ENCODE results near the gene KDF1.
"Not testable (repeated sequence)": the region's sequence is repeated elsewhere in the genome, so short reads cannot be mapped to it uniquely, and the experiment has no call there.

The KDF1 gene

DNA sequence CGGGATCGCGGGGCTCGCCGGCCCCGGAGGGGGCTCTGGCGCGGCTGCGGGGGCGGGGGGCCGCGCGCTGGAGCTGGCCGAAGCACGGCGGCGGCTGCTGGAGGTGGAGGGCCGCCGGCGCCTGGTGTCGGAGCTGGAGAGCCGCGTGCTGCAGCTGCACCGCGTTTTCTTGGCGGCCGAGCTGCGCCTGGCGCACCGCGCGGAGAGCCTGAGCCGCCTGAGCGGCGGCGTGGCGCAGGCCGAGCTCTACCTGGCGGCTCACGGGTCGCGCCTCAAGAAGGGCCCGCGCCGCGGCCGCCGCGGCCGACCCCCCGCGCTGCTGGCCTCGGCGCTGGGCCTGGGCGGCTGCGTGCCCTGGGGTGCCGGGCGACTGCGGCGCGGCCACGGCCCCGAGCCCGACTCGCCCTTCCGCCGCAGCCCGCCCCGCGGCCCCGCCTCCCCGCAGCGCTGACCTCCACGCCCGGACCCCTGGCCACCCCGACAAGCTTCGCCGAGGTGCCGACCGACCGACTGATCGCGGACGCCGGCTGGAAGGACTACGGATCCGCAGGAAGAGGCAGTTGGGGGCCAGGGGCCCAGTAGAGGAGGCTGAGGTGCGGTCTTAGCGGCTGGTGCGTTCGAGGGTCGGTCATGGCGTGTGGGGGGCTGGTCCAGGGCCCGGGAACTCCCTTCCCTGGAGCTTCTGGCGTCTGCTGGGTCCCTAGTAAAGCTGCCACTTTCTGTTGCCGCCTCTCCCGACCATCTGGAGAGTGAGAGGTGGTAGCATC, 33.9 kb upstream of the KDF1 start:
- no peak for DNase-seq

DNA sequence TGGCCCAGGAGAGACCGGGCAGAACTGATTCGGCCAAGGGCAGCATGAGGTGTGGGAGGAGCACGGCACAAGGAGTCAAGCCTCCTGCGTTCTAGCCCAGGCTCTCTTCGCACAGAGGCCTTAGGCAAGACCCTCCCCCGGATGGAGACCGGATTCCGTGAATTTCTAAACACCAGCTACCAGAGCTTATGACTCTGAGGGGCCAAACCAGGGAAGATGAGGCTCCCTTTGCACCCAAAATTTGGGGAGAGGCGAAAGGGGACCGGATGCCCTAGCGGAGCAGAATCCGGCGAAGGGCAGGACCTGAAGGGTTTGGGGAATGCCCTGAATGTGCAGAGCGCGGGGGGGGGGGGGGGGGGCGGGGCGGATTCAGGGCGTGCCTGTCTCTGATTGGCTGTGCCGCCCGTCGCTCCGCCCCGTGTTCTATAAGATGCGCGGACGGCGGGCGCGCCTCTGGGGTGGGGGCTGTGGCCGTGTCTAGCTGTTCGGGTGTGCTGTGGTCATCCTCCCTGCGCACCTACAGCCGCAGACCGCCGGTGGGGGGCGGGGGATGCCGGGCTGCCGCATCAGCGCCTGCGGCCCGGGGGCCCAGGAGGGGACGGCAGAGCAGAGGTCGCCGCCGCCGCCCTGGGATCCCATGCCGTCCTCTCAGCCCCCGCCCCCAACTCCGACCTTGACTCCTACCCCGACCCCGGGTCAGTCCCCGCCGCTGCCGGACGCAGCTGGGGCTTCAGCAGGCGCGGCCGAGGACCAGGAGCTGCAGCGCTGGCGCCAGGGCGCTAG, 33.2 kb upstream of the KDF1 start, which contains the start of gene TRNP1:
Gene TRNP1, plus strand, starts transcription at position 456 of the 783 bp plus-strand sequence. Its CDS starts 95 bp downstream, at position 551.
- peak; percentile 64 for DNase-seq

GRCh38 chr1:26991310-26992116, 31.2 kb upstream of the KDF1 start:
- no peak for DNase-seq

GRCh38 chr1:26989403-26990109, 29.3 kb upstream of the KDF1 start:
- not testable (repeated sequence) for DNase-seq

GRCh38 chr1:26986658-26987057, 26.4 kb upstream of the KDF1 start:
- no peak for DNase-seq

DNA sequence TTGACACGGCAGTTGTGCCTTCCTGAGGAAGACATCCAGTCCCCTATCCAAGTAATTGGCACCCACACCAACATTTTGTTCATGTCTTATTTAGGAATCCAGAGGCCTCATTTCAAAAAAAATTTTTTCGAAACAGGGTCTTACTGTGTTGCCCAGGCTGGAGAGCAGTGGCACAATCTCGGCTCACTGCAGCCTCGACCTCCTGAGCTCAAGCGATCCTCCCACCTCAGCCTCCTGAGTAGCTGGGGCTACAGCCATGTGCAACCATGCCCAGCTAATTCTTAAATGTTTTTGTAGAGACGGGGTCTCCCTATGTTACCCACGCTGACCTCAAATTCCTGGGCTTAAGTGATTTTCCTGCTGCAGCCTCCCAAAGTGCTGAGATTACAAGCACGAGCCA, 24.0 kb upstream of the KDF1 start:
- no peak for DNase-seq

GRCh38 chr1:26983863-26984262, 23.6 kb upstream of the KDF1 start:
- DNase-seq, result no peak

DNA sequence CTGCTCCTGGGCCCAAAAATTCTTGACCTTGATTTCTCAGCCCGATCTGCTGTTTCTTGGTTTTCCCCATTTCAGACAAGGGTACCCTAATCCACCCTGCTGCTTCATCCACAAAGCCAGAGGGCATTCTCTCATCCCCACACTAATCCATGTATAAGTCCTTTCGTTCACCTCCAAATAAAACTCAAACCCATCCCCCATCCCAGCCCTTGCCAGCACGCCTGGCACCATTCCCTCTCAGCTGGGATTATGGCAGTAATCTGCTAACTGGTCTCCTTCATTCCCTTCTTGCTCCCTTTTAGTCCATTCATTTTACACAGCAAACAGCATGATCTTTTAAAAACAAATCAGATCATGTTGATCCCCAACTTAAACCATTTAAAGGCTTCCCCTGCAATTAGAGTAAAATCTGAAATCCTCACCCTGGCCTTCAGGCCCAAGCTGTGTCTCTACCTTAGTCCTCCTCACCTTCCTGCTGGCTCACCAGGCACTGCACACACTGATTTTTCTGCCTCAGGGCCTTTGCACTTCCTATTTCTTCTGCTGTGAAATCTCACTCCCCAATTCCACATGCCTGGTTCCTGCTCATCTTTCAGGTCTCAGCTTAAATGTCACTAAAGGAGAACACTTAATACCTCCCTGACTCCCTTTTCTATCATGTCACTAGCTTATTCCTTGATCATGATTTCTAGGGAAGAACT, 21.0 kb upstream of the KDF1 start:
- DNase-seq, result no peak

- no peak for DNase-seq
Observed at GRCh38 chr1:26978901-26979300, 18.6 kb upstream of the KDF1 start.

DNA sequence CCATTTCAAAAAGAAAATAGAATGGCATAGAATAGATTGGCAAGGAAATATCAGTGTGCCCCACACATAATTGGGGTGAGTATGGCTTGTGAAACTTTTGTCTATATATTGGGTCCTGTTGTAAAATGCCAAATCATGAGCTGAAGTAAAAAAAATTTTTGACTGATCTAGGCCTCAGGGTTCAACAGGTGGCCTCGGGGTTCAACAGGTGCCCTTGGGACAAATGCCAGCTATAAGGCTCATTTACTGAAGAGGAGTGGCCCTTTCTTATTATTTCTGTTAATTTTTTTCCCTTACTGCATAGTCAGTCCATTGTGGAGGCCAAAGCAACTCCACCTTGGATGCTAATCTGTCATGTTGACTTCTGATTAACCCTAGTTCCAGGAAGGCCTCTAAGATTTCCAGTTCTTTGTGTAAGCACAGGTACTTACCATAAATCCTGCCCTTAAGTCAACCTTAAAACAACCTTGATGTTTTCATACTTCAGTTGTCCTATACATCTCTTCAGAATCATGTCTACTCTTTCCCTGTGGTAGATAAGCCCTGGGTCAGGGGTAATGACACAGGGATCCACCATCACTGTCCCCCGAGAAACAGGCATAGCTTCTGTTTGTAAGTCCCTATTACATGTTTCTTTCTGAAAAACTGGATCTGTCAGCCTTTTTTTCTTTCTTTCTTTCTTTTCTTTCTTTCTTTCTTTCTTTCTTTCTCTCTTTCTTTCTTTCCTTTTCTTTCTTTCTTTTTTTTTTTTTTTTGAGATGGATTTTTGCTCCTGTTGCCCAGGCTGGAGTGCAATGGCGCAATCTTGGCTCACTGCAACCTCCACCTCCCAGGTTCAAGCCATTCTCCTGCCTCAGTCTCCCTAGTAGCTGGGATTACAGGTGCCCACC, 16.6 kb upstream of the KDF1 start:
- DNase-seq, result no peak

- no peak for DNase-seq
Observed at GRCh38 chr1:26972821-26973220, 12.6 kb upstream of the KDF1 start.

DNA sequence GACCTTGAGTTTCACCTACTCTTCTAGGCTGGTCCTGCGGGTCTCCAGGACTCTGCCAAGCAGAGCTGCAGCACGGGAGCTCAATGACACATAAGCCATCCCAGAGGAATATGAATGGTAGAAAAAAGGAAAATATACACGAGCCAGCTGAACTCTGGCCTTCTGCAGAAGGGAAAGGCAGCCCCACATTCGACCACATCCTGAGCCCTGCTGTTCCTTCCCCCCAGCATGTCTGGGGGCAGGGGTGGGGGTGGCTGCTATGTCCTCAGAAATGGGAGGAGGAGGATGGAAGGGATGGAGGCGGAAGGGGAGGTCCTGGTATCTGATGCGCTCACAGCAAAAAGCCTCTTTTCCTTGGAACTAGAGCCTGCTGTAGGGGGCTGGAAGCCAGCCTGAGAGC, 12.1 kb upstream of the KDF1 start:
- DNase-seq, result no peak

- no peak for DNase-seq
Observed at GRCh38 chr1:26971590-26971989, 11.3 kb upstream of the KDF1 start.

GRCh38 chr1:26970810-26971209, 10.5 kb upstream of the KDF1 start:
- DNase-seq, result no peak

- DNase-seq, result no peak
Observed at GRCh38 chr1:26965628-26966027, 5.4 kb upstream of the KDF1 start.

- no peak for DNase-seq
Observed at GRCh38 chr1:26965213-26965612, 4.9 kb upstream of the KDF1 start.

DNA sequence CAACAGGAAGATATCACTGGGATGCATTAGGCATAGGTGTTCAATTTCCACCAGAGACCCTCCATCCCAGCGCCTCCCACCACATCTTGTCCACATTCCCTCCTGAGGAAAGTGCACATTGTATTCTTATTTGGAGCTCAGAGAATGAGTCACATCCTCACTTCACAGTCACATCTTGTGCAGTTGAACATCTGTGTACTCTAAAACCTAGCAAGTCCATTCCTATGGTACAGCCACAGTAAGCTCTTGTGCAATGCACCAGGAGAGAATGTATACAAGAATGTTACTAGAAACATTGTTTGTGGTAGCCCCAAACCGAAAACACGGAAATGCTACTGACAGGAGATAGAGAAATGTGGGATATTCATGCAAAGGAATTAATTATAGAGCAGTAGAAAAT, 1.6 kb upstream of the KDF1 start:
- no peak for DNase-seq

DNA sequence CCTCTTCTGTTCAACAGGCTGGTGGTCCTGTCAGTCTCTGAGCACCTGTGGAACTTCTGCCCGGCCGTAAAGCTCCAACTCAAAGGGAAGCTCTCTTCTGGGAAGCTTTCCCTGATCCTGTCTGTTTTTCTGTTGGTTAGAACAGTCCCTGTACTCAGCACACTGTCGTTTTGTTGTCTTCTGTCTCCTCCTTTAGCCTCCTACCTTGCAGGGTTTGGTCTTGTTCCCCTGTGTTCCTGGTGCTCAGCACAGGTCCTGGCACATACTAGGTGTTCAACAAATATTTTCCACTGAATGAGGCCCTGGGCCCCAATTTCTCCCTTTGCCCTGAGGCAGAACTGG, 328 bp upstream of the KDF1 start:
- no peak for DNase-seq

DNA sequence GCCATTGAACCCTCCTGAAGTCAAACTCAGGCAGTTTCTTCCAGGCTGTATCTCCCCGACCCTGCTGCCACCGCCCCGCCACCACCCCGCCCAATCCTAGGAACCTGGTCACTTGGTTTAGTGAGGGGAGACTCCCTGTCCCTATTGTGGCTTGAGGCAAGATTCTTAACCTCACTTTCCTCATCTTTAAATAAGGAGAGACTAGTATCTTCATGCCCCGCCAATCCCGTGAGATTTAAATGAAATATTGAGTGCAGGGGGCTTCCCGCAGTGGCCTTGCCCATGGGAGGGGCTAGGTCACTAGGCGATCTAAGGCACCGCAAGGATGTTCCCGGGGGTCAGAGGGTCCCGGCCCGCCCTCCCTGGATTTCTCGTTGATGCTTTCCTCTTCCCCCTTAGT, 998 bp downstream of the KDF1 start:
- no peak for DNase-seq

DNA sequence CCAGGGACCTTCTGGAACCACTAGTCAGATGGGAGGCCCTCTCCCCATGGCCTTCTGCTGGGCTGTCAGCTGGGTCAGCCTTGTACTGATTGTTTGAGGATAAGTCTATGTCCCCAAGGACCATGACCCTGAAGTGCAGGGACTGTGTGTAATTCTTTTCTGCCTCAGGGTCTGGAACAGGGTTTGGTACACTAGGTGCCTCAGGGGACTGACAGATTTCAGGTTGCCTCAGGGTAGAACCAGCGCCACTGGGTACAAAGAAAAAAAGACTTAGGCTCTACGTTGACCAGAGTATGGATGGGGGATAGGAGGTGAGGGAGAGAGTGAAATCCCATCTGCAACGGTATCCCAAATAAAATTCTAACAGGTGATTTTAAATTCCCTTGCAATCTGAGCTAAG, 3.0 kb downstream of the KDF1 start:
- no peak for DNase-seq

- no peak for DNase-seq
Observed at GRCh38 chr1:26956321-26956720, 3.9 kb downstream of the KDF1 start.
